Measurements from ENCODE around the gene USP1. TPM values are rescaled to one million over a fixed set of nuclear protein-coding genes. Genes with fewer than 3 reads are reported as not detected.

USP1 gene
- total and polyA plus RNA-seq, 12 donors: 5.6 to 16.4 (median 13.7) TPM

- Histone ChIP-seq H3K36me3 (peaks cover 0 to 65% (median 0%) of the 10 kb centered on the region in 9 donors), H3K4me1 (no peaks in the 10 kb centered on the region), H3K4me3 (no peak overlapping the region), H3K27me3 (no peaks in the 10 kb centered on the region), H3K9me3 (no peaks in the 10 kb centered on the region), H3K27ac (no peak overlapping the region)
- TF ChIP-seq CTCF (IDR thresholded peaks at IDR 0.05): no peak
- ATAC-seq (no peak), DNase-seq (no peak)
- WGBS, 2 donors: 76 to 87% methylated on average over 4 of the region's 4 CpGs
- intact Hi-C loops (cut with DNase I): no loop called here
These were observed 57.3 kb downstream of the USP1 start for GRCh38 chr1:62494137-62494536.

DNA sequence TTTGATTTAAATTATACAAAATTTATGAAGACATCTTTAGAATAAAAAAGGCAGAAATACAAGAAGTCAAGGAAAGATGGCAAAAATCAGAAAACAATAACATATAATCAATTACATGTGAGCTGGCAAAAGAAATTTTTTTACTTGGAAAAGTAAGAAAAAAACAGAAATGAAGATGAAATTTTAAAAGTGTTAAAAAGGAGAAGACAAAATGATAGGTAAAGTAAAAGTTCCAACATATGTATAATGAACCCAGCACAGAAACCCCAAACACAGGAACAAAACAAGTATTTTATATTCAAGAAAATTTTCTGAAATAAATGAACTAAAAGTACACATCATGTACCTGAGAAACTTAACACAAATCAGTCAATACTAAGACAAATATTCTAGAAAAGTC is 63.4 kb downstream of the USP1 start:
- Histone ChIP-seq H3K9me3 (no peaks in the 10 kb centered on the region), H3K27me3 (no peaks in the 10 kb centered on the region), H3K4me1 (no peaks in the 10 kb centered on the region), H3K4me3 (no peak overlapping the region), H3K27ac (no peak overlapping the region), H3K36me3 (peaks cover 0 to 24% (median 0%) of the 10 kb centered on the region in 9 donors)
- no peak for TF ChIP-seq CTCF (IDR thresholded peaks at IDR 0.05)
- intact Hi-C loops (cut with DNase I): no loop called here
- ATAC-seq (no peak), DNase-seq (no peak)

Other genes starting within 250 kb of the USP1 start
- gene L1TD1, start 242.2 kb upstream of the USP1 start, total RNA-seq: under 1 TPM in 2 of 10 donors, not detected in 8; 0.07 to 0.12 TPM
- under 1 TPM in 1 of 2 donors, not detected in 1; 0.16 TPM for gene L1TD1, start 242.2 kb upstream of the USP1 start, polyA plus RNA-seq
- gene KANK4, start 117.6 kb upstream of the USP1 start, total RNA-seq: under 1 TPM; 0.05 to 0.61 (median 0.24) TPM
- gene KANK4, start 117.6 kb upstream of the USP1 start, polyA plus RNA-seq: under 1 TPM; 0.04 to 0.15 TPM
- gene ANGPTL3, start 160.5 kb downstream of the USP1 start, total RNA-seq: not detected
- not detected for gene ANGPTL3, start 160.5 kb downstream of the USP1 start, polyA plus RNA-seq

All from heart right ventricle (tissue), 16 donors.